Measurements from ENCODE around the gene ZNF385D.

- no peak for TF ChIP-seq CBX3 (IDR thresholded peaks at IDR 0.05; ENCODE audit: low read depth)
- TF ChIP-seq, protein P1, sequence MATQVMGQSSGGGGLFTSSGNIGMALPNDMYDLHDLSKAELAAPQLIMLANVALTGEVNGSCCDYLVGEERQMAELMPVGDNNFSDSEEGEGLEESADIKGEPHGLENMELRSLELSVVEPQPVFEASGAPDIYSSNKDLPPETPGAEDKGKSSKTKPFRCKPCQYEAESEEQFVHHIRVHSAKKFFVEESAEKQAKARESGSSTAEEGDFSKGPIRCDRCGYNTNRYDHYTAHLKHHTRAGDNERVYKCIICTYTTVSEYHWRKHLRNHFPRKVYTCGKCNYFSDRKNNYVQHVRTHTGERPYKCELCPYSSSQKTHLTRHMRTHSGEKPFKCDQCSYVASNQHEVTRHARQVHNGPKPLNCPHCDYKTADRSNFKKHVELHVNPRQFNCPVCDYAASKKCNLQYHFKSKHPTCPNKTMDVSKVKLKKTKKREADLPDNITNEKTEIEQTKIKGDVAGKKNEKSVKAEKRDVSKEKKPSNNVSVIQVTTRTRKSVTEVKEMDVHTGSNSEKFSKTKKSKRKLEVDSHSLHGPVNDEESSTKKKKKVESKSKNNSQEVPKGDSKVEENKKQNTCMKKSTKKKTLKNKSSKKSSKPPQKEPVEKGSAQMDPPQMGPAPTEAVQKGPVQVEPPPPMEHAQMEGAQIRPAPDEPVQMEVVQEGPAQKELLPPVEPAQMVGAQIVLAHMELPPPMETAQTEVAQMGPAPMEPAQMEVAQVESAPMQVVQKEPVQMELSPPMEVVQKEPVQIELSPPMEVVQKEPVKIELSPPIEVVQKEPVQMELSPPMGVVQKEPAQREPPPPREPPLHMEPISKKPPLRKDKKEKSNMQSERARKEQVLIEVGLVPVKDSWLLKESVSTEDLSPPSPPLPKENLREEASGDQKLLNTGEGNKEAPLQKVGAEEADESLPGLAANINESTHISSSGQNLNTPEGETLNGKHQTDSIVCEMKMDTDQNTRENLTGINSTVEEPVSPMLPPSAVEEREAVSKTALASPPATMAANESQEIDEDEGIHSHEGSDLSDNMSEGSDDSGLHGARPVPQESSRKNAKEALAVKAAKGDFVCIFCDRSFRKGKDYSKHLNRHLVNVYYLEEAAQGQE (IDR thresholded peaks at IDR 0.05; ENCODE audit: low read depth): no peak
- TF ChIP-seq, protein P2, sequence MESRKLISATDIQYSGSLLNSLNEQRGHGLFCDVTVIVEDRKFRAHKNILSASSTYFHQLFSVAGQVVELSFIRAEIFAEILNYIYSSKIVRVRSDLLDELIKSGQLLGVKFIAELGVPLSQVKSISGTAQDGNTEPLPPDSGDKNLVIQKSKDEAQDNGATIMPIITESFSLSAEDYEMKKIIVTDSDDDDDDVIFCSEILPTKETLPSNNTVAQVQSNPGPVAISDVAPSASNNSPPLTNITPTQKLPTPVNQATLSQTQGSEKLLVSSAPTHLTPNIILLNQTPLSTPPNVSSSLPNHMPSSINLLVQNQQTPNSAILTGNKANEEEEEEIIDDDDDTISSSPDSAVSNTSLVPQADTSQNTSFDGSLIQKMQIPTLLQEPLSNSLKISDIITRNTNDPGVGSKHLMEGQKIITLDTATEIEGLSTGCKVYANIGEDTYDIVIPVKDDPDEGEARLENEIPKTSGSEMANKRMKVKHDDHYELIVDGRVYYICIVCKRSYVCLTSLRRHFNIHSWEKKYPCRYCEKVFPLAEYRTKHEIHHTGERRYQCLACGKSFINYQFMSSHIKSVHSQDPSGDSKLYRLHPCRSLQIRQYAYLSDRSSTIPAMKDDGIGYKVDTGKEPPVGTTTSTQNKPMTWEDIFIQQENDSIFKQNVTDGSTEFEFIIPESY (IDR thresholded peaks at IDR 0.05; ENCODE audit: extremely low read depth, insufficient replicate concordance, low read length): no peak
- TF ChIP-seq RAD21 (IDR thresholded peaks at IDR 0.05; ENCODE audit: low read depth): no peak
- TF ChIP-seq ATF3 (IDR thresholded peaks at IDR 0.05): no peak
- TF ChIP-seq ZFX (IDR thresholded peaks at IDR 0.05): no peak
- TF ChIP-seq EZH2 (IDR thresholded peaks at IDR 0.05): no peak
Measured at GRCh38 chr3:21644268-21644667, 106.7 kb downstream of the ZNF385D start.

Data from HCT116 (cell line).